GM19025 (cell line): ENCODE results near the gene PRKCZ.
"Not testable (repeated sequence)": the region's sequence is repeated elsewhere in the genome, so short reads cannot be mapped to it uniquely, and the experiment has no call there.

Source experiments
- ATAC-seq: cut with Tn5 transposase; IDR thresholded peaks from one replicate; pipeline ENCODE4 v1.9.1; 2021; ENCODE audit warnings: mild to moderate bottlenecking, low read depth, moderate library complexity; ENCODE audit not compliant: unreplicated experiment

Gene PRKCZ

DNA sequence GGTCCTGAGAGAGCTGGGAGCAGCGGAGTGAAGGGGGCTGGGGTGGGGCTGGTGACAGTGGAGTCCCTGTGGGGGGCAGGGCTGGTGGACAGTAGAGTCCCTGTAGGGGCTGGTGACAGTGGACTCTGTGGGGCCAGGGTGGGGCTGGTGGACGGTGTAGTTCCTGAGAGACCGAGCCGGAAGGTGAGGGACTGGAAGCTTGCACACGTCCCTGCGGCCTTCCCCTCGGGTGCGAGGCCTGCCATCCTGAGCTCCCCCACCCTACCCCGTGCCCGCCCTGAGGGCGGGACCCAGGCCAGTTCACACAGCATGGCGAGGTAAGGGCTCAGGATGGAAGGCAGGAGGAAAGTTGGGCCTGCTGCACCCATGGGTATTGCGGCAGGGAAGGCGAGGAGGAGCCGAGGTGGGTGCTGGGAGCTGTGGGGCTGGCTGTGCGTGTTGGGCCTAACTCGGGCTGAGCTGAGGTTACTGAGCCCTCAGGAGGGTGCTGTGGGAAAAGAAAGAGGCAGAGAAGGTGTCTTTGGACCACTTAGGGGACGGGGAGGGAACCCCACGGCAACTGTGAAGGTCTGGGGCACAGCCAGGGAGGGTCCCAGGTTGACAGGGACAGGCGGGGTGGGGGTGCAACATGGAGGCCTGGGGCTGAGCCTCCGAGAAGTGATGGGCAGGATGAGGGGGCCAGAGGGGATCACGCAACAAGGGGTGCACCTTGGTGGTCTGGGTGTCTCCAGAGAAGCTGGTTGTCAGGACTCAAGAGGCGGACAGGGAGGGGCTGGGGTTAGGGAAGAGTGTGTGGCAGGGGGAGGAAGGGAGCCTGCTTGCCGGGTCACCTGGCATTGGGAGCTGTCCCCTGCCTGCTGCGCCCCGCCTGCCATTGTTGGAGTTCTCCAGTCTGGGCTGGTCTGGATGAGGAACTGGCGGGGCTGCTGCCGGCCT, 60.8 kb downstream of the PRKCZ start:
- ATAC-seq, result no peak

DNA sequence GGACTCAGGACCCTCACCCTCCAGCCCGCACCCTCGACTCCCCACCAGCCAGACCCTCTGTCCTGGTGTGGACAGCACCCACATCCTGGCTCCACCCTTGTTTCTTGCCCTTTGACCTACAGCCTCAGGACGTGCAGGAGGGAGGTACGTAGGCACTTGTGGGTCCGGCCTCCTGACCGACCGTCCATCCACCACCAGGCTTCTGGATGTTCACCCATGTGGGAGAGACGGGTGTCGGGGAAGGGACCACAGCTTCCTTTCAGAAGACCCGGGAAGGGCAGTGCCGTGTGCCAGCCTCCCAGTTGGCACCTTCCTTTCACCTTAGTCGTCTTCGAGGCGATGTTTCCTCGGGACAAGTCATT, 61.4 kb downstream of the PRKCZ start:
- ATAC-seq, result no peak

DNA sequence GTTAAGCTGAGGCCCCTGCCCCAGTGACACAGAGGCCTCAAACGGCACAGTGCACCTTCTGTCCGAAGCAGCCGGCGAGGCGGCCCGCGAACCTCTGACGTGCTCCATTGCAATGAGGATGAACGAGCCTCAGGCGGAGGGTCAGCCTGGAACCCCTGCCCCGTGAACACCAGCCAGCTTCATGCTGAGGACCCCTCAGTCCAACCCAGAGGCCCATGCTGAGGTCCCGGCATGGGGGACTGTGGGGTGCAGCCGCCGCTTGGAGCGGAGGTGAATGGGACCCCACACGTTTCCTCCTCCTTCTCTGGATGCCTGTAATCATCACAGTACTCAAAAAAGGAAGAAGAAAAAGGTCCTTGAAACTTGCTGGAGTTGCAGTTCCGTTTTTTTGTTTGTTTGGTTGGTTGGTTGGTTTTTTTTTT, 62.1 kb downstream of the PRKCZ start:
- no peak for ATAC-seq

DNA sequence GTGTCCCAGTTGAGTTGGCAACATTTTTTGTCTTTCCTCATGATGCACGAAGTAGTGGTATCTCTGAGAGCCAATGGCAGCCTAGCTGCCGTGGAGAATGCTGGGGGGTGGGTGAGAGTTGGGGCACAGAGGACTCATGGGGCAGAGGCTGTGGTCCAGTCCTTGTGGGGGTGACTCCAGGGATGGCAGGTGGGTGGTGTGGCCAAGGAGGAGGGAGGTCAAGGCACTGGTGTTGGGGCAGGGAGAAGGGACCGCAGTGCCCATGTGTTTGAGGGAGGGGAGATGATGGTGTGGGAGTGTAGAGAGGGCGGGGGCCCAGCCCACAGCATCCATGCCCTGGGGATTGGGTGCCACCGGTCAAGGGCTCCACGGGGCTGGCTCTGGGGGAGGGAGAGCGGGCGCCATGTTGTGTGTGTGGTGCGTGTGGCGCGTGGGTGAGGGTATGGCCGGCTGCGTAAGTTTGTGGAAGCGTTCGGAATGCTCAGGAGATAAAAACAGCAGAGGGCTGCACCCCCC, 63.5 kb downstream of the PRKCZ start:
- no peak for ATAC-seq

DNA sequence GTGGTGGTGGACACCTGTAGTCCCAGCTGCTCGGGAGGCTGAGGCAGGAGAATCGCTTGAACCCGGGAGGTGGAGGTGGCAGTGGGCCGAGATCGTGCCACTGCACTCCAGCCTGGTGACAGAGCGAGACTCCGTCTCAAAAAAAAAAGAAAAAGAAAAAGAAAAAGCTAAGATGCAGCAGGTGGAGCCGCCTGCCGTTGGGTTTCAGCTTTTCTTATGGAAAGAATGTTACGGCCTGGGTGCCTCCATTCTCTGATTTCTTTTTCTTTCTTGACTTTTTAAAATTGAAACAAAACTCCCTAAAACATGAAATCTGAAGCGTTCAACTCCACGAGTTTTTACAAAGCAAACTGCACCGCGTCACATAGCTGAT, 64.4 kb downstream of the PRKCZ start:
- not testable (repeated sequence) for ATAC-seq

DNA sequence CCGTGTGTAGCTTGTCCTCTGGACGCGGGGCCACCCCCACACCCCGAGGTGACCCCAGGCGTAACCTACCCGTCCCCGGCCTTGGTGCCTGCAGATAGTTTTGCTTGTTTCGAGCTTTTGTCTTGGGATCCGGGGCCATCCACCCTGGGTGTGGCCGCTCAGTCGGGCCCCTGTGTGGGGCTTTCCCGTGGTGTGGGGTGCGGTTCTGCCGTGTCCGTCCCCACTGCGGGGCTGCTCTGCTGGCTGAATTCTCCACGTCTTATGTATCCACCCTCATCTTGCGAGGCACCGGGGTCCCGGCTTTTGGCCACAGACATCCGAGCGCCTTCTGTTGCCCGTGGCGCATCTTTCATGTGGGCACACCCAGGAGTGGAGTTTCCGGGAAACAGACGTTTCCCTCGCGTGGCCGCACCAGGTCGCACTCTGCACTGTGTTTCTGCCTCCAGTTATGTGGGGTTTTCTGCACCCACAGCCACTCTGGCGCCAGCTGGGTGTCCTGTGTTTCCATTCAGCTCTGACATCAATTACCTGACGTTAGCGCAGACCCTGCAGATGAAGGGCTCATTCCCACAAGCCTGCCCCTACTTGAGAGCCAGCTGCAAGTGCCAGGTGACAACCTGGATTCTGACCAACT, 64.9 kb downstream of the PRKCZ start:
- ATAC-seq, result no peak

DNA sequence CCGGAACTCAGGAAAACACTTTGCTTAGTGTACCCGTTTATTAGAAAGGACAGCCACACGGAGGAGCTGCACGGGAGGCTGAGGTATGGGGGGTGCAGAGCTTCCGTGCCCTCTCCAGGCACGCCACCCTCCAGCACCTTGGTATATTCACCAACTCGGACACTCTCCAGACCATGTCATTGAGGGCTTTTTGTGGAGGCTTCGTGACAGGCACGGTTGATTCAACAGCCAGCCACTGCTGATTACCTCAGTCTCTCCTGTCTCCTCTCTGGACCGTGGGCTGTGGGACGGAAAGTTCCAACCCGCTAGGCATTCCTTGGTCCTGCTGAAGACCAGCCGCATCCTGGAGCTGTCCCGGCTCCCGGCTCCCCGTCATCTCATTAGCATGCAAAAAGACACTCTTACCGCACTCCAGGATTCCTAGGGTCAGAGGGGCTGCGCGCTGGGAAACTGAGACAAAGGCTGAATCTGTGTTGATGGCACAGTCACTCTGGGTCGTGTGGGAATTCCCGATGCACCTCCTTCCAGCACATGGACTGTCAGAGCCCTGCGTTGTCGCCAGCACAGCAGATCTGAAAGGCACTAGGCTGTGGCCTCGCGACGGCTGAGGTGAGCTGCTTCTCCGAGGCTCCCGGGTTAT, 65.6 kb downstream of the PRKCZ start:
- no peak for ATAC-seq

DNA sequence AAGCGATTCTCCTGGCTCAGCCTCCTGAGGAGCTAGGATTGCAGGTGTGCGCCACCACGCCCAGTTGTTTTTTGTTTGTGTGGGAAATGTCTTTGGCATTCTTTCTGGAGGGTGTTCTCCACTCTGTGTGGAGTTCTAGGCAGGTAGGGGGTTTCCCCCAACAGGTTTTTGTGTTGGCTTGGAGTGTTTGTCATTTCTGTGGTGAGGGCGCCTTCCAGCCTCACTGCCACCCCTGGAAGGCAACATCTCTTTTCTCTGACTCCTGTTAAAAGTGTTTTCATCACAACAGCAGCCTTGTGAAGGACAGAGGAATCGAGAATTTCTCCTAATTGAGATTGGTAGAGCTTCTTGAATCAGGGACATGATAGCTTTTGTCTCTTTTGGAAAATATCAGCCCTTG, 69.7 kb downstream of the PRKCZ start:
- ATAC-seq, result no peak

DNA sequence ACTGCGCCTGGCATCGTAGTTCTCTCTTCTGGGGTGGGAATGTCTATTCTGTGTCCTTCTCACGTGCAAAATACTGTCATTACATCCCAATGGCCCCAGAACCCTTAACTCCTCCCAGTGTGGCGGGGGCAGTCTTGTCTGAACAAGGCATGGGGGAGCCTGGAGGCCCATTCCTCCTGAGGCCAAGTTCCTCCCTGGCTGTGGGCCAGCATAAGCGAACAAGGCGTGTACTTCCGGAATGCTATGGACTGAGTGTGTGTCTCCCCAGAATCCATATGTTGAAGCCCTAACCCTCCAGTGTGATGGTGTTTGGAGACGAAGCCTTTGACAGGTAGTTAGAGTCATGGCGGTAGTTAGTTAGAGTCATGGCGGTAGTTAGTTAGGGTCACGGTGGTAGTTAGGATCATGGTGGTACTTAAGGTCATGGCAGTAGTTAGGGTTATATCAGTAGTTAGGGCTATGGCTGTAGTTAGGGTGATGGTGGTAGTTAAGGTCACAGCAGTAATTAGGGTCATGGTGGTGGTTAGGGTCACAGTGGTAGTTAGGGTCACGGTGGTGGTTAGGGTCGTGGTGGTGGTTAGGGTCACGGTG, 71.0 kb downstream of the PRKCZ start:
- no peak for ATAC-seq

DNA sequence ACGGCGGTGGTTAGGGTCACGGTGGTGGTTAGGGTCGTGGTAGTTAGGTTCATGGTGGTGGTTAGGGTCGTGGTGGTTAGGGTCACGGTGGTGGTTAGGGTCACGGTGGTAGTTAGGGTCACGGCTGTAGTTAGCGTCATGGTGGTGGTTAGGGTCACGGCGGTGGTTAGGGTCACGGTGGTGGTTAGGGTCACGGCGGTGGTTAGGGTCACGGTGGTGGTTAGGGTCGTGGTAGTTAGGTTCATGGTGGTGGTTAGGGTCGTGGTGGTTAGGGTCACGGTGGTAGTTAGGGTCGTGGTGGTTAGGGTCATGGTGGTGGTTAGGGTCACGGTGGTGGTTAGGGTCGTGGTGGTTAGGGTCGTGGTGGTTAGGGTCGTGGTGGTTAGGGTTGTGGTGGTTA, 71.6 kb downstream of the PRKCZ start:
- not testable (repeated sequence) for ATAC-seq

DNA sequence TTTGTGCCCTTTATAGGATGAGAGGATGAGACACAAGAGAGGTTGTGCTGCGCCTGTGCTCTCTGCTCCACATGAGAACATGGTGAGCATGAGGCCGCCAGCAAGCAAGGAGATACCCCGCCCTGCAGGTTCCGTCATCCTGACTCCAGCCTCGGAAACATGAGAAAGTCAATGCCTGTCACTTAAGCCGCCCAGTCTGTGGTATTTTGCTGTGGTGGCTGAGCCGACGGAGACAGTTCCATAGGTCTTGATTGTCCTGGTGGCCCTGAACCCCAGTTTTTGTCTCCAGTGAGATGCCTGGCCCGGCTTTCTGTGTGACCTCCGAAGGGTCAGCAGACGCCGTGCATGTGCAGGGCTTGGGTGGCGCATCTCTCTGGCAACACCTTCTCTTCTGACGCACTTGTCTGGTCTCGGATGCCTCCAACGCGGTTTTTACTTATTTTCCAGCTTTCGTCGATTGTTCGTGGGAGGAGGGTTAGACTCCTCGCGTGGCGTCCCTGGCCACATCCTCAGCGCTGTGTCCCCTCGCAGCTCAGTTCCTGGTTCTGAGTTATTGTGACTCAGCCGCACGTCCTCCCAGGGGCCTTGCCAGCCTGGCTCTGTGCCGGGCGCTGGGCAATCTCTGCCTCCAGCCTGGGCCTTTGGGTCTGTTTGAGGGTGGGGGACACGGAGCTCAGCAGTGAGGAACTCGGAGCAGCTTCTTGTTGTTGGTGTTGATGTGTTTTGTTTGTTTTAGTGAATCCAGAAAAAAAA, 74.4 kb downstream of the PRKCZ start:
- no peak for ATAC-seq

DNA sequence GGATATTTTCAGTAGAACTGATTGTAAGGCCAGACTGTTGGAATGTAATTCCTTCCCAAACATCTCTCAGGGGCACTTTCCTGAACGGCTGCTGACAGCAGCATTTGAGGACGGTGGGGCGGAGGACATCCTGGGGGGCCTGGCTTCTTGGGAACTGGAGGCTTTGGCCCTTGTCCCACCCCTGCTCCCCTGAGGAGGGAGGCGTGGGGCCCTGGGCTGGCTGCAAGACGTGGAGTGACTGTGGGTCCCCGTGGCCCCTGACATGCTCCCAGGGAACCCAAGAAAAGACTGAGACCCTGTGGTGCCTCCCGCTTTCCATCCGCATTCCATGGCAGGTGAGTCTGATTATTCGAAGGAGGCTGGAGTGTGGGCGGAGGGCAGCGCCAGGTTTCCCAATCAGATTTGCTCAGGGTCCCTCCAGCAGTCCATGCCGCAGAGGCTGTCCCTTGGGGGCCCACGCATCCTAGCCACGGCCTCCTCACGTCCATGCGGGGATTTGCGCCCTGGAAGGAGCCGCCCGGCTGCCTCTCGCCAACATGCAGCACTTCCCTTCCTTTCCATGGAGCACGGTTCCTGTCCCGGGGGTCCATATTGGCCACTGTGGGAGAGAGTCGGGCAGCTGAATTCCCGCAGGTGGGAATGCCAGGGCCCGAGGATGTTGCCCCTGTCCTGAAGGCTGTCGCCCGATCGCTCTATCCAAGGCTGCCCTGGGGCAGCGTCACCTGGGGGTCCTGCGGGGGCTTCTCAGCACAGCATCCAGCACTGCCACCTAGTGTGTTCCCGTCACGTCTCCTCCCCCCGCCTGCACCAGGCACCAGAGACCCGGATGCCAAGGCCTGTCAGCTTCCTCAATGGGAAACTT, 75.4 kb downstream of the PRKCZ start:
- no peak for ATAC-seq

DNA sequence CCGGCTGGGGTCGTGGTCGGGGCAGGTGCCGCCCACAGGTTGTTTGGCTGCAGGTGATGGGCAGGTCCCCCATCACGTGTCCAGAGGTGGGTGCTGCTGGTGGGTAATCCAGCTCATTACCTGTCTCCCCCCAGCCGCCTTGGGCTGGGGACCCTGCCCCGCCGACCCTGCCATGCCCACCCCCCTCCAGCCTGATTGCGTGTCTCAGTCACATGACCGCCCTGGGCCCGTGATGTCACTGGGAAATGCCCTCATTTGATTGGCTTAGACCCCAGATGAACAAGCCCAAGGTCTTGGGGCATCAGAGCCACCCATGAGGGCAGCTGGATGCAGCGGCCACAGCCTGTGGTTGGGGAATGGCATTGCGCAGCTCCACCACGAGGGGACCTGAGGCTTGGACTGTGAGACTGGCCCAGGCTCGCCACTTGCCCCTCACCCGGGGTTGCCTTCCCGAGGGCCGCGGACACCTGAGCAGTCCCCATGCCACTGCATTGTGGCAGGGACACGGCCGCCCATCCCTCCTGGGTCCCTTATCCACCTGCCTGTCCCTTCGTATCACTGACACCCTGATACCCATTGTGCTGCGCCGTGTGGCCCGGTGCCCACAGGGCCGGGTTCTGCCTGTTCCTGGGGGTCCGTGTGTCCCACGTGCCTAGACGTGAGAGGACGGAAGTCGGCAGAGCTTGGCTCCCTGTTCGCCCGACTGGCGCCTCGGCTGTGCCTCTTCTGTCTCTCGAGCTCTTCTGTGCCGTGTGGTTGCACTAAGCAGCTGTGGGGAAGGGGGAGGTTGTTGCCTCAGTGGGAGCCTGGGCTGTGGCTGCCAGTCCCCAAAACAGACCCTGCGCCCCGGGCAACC, 76.3 kb downstream of the PRKCZ start:
- no peak for ATAC-seq

DNA sequence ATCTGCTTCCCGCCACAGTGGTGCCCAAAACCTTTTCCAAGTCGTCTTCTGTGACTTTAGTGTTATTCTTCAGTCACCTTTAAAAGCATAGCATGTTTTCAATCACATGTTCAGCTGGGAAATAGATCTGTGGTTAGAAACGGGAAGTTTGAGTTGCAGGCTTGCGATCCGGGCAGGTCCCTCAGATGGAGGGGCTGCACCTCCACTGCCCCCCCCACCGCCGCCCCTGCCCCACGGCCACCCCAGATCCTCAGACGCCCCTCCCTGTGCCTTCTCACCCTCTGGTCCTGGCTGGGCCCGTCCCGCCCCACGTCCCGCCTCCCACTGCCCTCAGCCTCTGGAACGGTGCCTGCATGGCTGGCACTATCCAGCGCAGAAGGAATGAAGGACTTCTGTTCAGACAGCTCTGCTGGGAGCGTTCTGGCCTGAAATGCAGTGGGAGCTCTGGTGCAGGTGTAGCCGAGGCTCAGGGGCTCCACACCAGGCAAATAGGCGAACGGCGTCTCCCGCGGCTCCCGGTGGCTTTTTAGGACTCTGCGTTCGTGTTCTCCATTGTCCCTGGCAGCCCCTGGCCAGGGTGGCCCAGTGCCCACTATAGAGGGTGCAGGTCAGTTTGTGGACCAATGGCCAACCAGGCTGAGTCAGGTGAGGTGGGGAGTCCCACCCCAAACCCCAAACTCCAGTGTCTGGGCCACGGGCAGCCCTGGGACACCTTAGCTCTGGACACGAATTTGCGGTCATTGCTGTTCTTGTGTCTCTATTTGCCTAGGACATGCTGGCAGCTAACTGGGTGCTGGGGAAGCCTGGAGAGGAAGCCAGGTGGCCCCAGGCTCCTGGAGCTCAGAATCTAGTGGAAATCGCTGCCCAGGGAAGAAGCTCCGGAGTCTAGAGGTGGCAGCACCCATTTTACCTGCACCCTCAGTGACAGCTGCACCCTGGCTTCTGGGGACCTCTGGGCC, 77.3 kb downstream of the PRKCZ start:
- ATAC-seq, result no peak

DNA sequence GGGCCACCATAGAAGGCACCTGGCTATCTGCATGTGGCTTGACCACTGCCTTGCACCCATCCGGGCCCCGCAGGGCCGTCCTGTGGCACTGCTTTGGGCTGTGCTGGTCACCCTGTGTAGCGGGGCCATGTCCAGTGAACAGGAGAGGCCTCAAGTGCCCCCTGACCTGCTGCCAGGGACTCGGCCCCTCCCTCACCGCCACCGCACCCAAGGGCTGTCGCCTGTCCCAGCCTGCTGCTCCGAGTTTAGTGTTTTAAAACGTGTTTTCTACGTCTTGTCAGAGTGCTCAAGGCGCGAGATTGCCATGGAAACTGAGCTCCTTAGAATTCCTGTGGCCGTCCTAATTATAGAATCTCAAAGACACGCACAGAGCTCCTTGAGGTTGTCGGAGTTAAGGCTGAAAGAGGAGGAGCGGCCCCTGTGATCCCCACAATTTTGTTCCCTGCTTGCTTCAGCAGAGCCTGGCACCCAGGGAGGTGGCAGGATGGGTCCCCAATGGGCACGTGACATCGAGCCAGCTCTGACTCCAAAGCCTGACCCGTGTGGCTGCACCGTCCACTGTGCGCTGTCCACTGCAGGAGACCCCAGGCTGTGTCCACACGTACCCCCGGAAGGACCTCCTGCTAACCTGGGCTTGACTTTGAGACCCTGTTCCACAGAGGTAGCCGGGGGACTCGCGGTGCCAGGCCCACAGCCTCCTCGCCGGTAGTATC, 78.1 kb downstream of the PRKCZ start:
- ATAC-seq, result no peak

DNA sequence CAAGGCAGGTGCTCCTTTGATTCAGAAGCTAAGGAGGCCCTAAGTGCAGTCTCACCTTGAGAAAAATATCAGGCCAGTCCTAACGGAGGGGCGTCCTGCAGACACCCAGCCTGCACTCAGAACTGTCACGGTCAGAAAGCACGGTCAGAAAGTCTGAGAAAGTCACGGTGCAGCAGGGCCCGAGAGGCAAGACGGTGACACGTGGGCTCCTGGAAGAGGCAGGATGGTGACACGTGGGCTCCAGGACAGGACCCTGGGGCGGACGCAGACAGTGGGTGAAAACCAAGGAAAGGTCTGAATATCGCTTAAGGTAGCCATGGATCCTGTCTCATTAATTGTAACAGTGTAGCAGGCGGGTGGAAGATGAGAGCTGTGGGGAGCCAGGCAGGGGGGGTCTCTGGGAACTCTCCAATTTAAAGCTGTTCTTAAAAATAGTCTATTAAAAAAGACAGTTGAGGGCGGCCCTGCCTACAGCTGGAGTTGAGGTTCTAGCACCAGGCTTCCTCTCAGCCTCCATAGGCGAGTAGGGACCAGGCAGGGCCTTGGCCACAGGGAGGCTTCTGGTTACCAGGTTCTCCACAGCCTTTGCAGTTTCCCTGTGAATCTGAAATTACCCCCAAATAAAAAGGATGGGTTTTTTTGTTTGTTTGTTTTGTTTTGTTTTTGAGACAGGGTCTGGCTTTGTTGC, 79.2 kb downstream of the PRKCZ start:
- no peak for ATAC-seq
